ENCODE measurements around the gene TK2. TPM values are rescaled to one million over a fixed set of nuclear protein-coding genes. Genes with fewer than 3 reads are reported as not detected.
"Not testable (repeated sequence)": the region's sequence is repeated elsewhere in the genome, so short reads cannot be mapped to it uniquely, and the experiment has no call there.

TK2 gene
- total RNA-seq, 1 donor from 2014 or later: 13.7 TPM

GRCh38 chr16:66572356-66572755 is 22.4 kb upstream of the TK2 start:
- H3K4me3 ChIP-seq (ENCODE audit: low read depth, low read length): no peak overlapping the region
- no peak for TF ChIP-seq CTCF (conservative IDR thresholded peaks at IDR 0.05; ENCODE audit: low read depth, low read length)
- no peak for DNase-seq (ENCODE audit: low read depth)

- TF ChIP-seq CTCF (conservative IDR thresholded peaks at IDR 0.05; ENCODE audit: low read depth, low read length): no peak
- no peak for DNase-seq (ENCODE audit: low read depth)
- no peak overlapping the region for H3K4me3 ChIP-seq (ENCODE audit: low read depth, low read length)
Measured at GRCh38 chr16:66569827-66570405, 20.0 kb upstream of the TK2 start.

GRCh38 chr16:66569131-66569530 is 19.2 kb upstream of the TK2 start:
- H3K4me3 ChIP-seq (ENCODE audit: low read depth, low read length): no peak overlapping the region
- TF ChIP-seq CTCF (conservative IDR thresholded peaks at IDR 0.05; ENCODE audit: low read depth, low read length): no peak
- no peak for DNase-seq (ENCODE audit: low read depth)

GRCh38 chr16:66568355-66568754 is 18.4 kb upstream of the TK2 start:
- no peak for DNase-seq (ENCODE audit: low read depth)
- H3K4me3 ChIP-seq (ENCODE audit: low read depth, low read length): no peak overlapping the region
- TF ChIP-seq CTCF (conservative IDR thresholded peaks at IDR 0.05; ENCODE audit: low read depth, low read length): no peak

GRCh38 chr16:66567270-66567669 is 17.3 kb upstream of the TK2 start:
- DNase-seq (ENCODE audit: low read depth); H3K4me3 ChIP-seq (ENCODE audit: low read depth, low read length): not testable (repeated sequence)

- no peak within 1 kb of the TSS for H3K4me3 ChIP-seq (ENCODE audit: low read depth, low read length)
- no peak for DNase-seq (ENCODE audit: low read depth)
- no peak for TF ChIP-seq CTCF (conservative IDR thresholded peaks at IDR 0.05; ENCODE audit: low read depth, low read length)
Measured at GRCh38 chr16:66566051-66566901, 16.4 kb upstream of the TK2 start, which contains the start of gene CMTM1. Gene CMTM1 (plus strand): TSS chr16:66566439. CDS start chr16:66566514, 75 bp downstream.

GRCh38 chr16:66563574-66564334 is 13.8 kb upstream of the TK2 start:
- TF ChIP-seq CTCF (conservative IDR thresholded peaks at IDR 0.05; ENCODE audit: low read depth, low read length): no peak
- no peak overlapping the region for H3K4me3 ChIP-seq (ENCODE audit: low read depth, low read length)
- DNase-seq (ENCODE audit: low read depth): no peak

Data from epithelial cell of proximal tubule (primary cell).